Measurements from ENCODE around the gene FOXF2. TPM values are rescaled to one million over a fixed set of nuclear protein-coding genes. Genes with fewer than 3 reads are reported as not detected.

Gene FOXF2
- total RNA-seq, 3 donors from 2014 or later = 6.9 to 68.1 (median 7.1) TPM

DNA sequence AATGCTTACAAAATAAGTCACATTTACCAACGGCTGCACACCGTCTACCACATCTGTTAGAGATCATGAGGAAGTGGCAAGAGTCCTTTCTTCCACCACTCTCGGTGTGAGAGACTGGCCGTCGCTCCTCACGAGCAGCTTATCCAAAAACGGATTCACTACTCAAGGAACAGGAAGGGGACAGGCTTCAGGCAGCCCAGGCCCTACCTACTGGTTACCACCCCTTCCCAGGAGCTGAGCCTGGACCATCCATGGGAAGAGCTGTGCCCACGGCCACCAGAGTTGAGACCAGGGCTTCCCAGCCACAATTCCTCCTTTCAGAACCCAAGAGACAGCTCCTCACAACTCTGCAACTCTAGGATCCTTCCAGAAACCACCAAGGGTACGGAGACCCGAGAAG lies 37.0 kb downstream of the FOXF2 start:
- intact Hi-C loops (cut with DNase I, micrococcal nuclease) = no loop called here
- H3K4me1 ChIP-seq (ENCODE audit: low read depth) = no peaks in the 10 kb centered on the region
- peaks cover under 1% of the 10 kb centered on the region for H3K9me3 ChIP-seq
- no peak for DNase-seq
- no peak overlapping the region for H3K4me3 ChIP-seq
- no peaks in the 10 kb centered on the region for H3K36me3 ChIP-seq (ENCODE audit: low read depth)
- TF ChIP-seq, protein P1, sequence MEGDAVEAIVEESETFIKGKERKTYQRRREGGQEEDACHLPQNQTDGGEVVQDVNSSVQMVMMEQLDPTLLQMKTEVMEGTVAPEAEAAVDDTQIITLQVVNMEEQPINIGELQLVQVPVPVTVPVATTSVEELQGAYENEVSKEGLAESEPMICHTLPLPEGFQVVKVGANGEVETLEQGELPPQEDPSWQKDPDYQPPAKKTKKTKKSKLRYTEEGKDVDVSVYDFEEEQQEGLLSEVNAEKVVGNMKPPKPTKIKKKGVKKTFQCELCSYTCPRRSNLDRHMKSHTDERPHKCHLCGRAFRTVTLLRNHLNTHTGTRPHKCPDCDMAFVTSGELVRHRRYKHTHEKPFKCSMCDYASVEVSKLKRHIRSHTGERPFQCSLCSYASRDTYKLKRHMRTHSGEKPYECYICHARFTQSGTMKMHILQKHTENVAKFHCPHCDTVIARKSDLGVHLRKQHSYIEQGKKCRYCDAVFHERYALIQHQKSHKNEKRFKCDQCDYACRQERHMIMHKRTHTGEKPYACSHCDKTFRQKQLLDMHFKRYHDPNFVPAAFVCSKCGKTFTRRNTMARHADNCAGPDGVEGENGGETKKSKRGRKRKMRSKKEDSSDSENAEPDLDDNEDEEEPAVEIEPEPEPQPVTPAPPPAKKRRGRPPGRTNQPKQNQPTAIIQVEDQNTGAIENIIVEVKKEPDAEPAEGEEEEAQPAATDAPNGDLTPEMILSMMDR (IDR thresholded peaks at IDR 0.05) = no peak
- ATAC-seq = no peak

DNA sequence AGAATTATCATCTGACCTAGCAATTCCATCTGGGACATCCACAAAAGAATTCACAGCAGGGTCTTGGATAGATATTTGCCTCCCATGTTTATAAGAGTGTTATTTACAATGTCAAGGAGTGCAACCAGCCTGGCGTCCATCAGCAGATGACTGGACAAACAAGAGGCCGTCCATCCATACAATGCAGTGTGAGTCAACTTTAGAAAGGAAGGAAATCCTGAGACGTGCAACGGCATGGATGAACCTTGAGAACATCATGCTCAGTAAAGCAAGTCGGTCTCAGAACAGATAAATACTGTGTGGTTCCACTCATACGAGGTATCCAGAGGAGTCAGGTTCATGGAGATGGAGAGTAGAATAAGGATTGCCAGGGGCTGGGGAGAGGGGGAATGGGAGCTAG lies 46.4 kb downstream of the FOXF2 start:
- intact Hi-C loops (cut with DNase I, micrococcal nuclease) = no loop called here
- ATAC-seq = no peak
- no peak for DNase-seq
- Histone ChIP-seq H3K4me3 (no peak overlapping the region), H3K4me1 (ENCODE audit: low read depth) (no peaks in the 10 kb centered on the region), H3K36me3 (ENCODE audit: low read depth) (no peaks in the 10 kb centered on the region), H3K9me3 (no peaks in the 10 kb centered on the region)
- TF ChIP-seq, protein P1 (IDR thresholded peaks at IDR 0.05) = no peak

DNA sequence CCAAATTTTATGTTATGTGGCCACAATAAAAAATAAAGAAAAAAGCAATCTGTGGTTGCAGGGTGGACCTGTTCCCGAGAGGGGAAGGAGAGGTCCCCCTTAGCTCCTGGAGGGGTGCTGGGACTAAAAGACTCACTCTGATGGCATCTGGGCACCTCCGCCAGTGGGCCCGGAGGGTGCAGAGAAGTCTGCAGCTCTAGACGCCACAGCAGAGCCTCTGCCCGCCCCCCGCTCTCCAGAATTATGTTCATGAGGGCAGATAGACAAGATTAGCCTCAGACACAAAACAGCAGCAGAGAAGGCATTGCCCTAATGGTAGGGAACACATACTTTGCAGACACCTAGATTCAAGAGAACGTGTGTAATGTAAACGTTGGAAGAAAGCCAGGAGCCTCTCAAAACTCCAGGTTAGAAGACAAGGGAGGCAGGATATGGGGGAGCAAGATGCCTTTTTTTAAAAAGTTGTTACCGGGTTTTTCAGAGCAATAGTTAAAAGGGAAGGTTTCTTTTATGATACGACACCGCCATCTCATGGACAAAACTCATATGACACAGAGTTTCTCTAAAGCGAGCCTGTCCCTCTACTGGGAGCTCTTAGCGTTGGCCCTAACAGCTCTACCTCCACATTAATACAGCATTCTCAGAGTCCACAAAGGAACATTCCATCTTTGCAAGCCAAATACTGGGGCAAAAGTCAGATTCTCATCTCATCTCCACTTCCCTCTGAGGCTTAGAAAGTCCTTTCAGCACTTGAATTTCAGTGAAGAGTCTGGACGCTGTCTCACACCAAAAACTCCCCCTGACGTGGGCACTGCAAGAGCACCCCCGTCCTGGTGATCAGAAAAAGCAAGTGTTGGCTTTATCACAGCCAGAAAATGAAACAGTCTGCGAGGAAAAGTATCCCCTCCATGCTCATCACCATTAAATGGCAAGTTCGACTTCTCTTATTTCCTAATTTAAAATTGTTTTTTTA lies 47.2 kb downstream of the FOXF2 start:
- intact Hi-C loops (cut with DNase I, micrococcal nuclease) = no loop called here
- Histone ChIP-seq H3K4me3 (no peak overlapping the region), H3K36me3 (ENCODE audit: low read depth) (no peaks in the 10 kb centered on the region), H3K4me1 (ENCODE audit: low read depth) (no peaks in the 10 kb centered on the region), H3K9me3 (no peaks in the 10 kb centered on the region)
- ATAC-seq = peak; percentile 81
- peak in 1 of 3 donors; percentile 86 for DNase-seq
- TF ChIP-seq, protein P1 (IDR thresholded peaks at IDR 0.05) = peak; percentile 68

DNA sequence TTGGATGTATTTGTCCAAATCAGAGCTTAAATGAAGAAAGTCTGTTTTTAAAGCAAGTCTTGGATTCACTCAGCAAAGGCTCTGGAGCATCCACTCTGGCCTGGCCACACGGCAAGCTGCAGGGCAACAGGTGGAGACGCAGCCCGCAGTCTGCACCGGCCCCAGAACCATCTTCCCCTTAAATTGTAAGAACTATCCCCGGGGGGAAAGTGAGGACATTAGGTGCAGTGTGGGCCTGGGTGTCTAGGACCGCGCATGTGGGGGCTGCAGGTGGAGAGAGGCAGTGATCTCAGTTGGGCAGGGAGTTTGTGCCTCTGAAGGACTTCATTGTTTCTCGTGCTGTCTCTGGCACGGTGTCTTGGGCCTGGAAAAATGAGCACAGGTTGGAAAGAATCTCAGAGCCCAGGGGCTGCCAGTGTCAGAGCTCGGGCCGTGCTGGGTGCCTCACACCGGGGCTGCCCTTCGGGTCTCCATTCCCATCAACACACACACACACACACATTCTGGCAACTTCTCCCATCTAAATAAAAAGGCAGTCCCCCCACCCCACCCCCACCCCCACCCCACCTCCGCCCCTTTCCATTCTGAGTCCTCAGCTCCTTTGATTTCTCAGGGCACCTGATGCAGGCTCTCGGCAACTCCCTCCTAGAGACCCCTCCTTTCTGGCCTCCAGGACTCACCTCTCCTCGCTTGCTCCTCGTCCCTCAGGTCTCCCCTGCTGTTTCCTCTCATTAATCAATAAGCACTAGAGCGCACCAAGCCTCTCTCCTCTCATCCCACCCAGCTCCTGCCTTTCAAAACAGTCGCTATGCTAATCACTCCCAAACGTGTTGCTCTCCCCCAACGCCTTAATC lies 48.4 kb downstream of the FOXF2 start:
- no peaks in the 10 kb centered on the region for H3K4me1 ChIP-seq (ENCODE audit: low read depth)
- no peaks in the 10 kb centered on the region for H3K9me3 ChIP-seq
- TF ChIP-seq, protein P1 (IDR thresholded peaks at IDR 0.05) = no peak
- DNase-seq = no peak
- ATAC-seq = no peak
- H3K4me3 ChIP-seq = no peak overlapping the region
- H3K36me3 ChIP-seq (ENCODE audit: low read depth) = no peaks in the 10 kb centered on the region
- intact Hi-C loops (cut with DNase I, micrococcal nuclease) = no loop called here

DNA sequence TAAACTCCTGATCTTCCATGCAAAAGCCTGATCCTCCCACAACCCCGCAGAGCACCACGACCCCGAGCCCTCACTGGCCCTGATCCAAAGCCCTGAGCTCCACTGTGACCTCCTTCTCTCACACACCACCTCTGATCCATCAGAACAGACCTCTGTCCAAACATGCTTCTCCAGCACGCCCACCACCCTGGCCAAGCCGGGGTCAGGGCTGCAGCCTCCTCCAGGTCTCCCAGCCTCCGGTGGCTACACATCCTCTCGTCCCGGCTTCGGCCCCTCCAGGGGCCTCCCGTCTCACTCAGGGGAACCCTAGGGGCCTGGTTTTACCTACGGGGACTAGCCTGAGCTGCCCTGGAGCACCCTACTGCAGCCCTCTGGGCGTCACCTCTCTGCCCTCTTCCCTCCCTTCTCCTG lies 49.1 kb downstream of the FOXF2 start:
- no peak overlapping the region for H3K4me3 ChIP-seq
- ATAC-seq = no peak
- DNase-seq = no peak
- no peaks in the 10 kb centered on the region for H3K9me3 ChIP-seq
- TF ChIP-seq, protein P1 (IDR thresholded peaks at IDR 0.05) = no peak
- intact Hi-C loops (cut with DNase I, micrococcal nuclease) = no loop called here
- H3K36me3 ChIP-seq (ENCODE audit: low read depth) = no peaks in the 10 kb centered on the region
- H3K4me1 ChIP-seq (ENCODE audit: low read depth) = no peaks in the 10 kb centered on the region
